ENCODE data around the gene DSG3. TPM values are rescaled to one million over a fixed set of nuclear protein-coding genes. Genes with fewer than 3 reads are reported as not detected.

Gene DSG3
- total and polyA plus RNA-seq, 2 of the 13 experiments (the other 11 are each of a cell fraction or from before 2014, with no cell fraction given) = not detected

GRCh38 chr18:31401156-31402025 is 46.1 kb upstream of the DSG3 start (continued):
- TF ChIP-seq, protein P1, sequence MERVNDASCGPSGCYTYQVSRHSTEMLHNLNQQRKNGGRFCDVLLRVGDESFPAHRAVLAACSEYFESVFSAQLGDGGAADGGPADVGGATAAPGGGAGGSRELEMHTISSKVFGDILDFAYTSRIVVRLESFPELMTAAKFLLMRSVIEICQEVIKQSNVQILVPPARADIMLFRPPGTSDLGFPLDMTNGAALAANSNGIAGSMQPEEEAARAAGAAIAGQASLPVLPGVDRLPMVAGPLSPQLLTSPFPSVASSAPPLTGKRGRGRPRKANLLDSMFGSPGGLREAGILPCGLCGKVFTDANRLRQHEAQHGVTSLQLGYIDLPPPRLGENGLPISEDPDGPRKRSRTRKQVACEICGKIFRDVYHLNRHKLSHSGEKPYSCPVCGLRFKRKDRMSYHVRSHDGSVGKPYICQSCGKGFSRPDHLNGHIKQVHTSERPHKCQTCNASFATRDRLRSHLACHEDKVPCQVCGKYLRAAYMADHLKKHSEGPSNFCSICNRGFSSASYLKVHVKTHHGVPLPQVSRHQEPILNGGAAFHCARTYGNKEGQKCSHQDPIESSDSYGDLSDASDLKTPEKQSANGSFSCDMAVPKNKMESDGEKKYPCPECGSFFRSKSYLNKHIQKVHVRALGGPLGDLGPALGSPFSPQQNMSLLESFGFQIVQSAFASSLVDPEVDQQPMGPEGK (CRISPR knock-in tag; IDR thresholded peaks at IDR 0.05) = no peak
- TF ChIP-seq SOX5 (CRISPR knock-in tag; IDR thresholded peaks at IDR 0.05; ENCODE audit: borderline replicate concordance) (peak; percentile 43; the same call in 1 of the 2 replicates), ETV5 (CRISPR knock-in tag; IDR thresholded peaks at IDR 0.05; ENCODE audit: borderline replicate concordance) (no peak), SIX4 (CRISPR knock-in tag; IDR thresholded peaks at IDR 0.05) (no peak), ZBTB38 (CRISPR knock-in tag; IDR thresholded peaks at IDR 0.05) (no peak), CENPT (CRISPR knock-in tag; IDR thresholded peaks at IDR 0.05; ENCODE audit: low read depth) (no peak), TBL1XR1 (IDR thresholded peaks at IDR 0.05; ENCODE audit: borderline replicate concordance, low read length, partially characterized antibody) (no peak), RFX1 (IDR thresholded peaks at IDR 0.05) (peak; percentile 66), ZNF670 (CRISPR knock-in tag; IDR thresholded peaks at IDR 0.05; ENCODE audit: borderline replicate concordance) (no peak), NFIC (IDR thresholded peaks at IDR 0.05; ENCODE audit: low read length) (peak; percentile 12; the same call in 1 of the 2 replicates), ZNF367 (CRISPR knock-in tag; IDR thresholded peaks at IDR 0.05; ENCODE audit: borderline replicate concordance) (no peak), GABPA (IDR thresholded peaks at IDR 0.05; ENCODE audit: low read depth, low read length) (no peak), GABPA (CRISPR knock-in tag; IDR thresholded peaks at IDR 0.05; ENCODE audit: low read depth) (0 out of 2 replicates have a peak, but pooled peaks have one; percentile 32), ZNF800 (CRISPR knock-in tag; IDR thresholded peaks at IDR 0.05) (no peak)
- TF ChIP-seq, protein P2, sequence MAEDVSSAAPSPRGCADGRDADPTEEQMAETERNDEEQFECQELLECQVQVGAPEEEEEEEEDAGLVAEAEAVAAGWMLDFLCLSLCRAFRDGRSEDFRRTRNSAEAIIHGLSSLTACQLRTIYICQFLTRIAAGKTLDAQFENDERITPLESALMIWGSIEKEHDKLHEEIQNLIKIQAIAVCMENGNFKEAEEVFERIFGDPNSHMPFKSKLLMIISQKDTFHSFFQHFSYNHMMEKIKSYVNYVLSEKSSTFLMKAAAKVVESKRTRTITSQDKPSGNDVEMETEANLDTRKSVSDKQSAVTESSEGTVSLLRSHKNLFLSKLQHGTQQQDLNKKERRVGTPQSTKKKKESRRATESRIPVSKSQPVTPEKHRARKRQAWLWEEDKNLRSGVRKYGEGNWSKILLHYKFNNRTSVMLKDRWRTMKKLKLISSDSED (CRISPR knock-in tag; IDR thresholded peaks at IDR 0.05) = no peak
- TF ChIP-seq, protein P3, sequence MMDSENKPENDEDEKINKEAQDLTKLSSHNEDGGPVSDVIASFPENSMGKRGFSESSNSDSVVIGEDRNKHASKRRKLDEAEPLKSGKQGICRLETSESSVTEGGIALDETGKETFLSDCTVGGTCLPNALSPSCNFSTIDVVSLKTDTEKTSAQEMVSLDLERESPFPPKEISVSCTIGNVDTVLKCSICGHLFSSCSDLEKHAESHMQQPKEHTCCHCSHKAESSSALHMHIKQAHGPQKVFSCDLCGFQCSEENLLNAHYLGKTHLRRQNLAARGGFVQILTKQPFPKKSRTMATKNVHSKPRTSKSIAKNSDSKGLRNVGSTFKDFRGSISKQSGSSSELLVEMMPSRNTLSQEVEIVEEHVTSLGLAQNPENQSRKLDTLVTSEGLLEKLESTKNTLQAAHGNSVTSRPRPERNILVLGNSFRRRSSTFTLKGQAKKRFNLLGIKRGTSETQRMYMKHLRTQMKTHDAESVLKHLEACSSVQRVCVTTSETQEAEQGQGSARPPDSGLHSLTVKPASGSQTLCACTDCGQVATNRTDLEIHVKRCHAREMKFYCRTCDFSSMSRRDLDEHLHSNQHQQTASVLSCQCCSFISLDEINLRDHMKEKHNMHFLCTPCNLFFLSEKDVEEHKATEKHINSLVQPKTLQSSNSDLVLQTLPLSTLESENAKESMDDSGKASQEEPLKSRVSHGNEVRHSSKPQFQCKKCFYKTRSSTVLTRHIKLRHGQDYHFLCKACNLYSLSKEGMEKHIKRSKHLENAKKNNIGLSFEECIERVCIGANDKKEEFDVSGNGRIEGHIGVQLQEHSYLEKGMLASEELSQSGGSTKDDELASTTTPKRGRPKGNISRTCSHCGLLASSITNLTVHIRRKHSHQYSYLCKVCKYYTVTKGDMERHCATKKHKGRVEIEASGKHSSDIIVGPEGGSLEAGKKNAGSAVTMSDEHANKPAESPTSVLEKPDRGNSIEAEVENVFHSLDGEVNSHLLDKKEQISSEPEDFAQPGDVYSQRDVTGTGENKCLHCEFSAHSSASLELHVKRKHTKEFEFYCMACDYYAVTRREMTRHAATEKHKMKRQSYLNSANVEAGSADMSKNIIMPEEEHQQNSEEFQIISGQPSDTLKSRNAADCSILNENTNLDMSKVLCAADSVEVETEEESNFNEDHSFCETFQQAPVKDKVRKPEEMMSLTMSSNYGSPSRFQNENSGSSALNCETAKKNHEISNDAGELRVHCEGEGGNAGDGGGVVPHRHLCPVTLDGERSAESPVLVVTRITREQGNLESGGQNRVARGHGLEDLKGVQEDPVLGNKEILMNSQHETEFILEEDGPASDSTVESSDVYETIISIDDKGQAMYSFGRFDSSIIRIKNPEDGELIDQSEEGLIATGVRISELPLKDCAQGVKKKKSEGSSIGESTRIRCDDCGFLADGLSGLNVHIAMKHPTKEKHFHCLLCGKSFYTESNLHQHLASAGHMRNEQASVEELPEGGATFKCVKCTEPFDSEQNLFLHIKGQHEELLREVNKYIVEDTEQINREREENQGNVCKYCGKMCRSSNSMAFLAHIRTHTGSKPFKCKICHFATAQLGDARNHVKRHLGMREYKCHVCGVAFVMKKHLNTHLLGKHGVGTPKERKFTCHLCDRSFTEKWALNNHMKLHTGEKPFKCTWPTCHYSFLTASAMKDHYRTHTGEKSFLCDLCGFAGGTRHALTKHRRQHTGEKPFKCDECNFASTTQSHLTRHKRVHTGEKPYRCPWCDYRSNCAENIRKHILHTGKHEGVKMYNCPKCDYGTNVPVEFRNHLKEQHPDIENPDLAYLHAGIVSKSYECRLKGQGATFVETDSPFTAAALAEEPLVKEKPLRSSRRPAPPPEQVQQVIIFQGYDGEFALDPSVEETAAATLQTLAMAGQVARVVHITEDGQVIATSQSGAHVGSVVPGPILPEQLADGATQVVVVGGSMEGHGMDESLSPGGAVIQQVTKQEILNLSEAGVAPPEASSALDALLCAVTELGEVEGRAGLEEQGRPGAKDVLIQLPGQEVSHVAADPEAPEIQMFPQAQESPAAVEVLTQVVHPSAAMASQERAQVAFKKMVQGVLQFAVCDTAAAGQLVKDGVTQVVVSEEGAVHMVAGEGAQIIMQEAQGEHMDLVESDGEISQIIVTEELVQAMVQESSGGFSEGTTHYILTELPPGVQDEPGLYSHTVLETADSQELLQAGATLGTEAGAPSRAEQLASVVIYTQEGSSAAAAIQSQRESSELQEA (CRISPR knock-in tag; IDR thresholded peaks at IDR 0.05; ENCODE audit: not compliant biosample characterization) = no peak
